Mammary epithelial cell (primary cell): ENCODE results near the gene TGFBR3L.

Experiments used
- CTCF ChIP-seq, 2 donors: IDR thresholded peaks in 1 of 2; conservative IDR thresholded peaks in 1 of 2; 2 replicates each; pipeline ENCODE4 v1.5.1; 2011 to 2012; ENCODE audit warnings: inconsistent platforms in 2 of 2, low read length in 2 of 2, mild to moderate bottlenecking in 2 of 2, control low read depth in 1 of 2, low read depth in 1 of 2; ENCODE audit not compliant: insufficient read depth in 1 of 2; ENCODE audit errors: extremely low read depth in 1 of 2
- EZH2 ChIP-seq: IDR thresholded peaks from 2 replicates; pipeline ENCODE4 v1.6.1; 2012; ENCODE audit warnings: low read length, inconsistent platforms, borderline replicate concordance

- TF ChIP-seq EZH2 (no peak), CTCF (conservative IDR thresholded peaks at IDR 0.05 in 1 of 2, IDR thresholded peaks at IDR 0.05 in 1 of 2; ENCODE audit: extremely low read depth in 1 of 2, insufficient read depth in 1 of 2, low read depth in 1 of 2, low read length in 2 of 2) (no peak)
These were observed 43.0 kb upstream of the TGFBR3L start for GRCh38 chr19:7871437-7872305.
